Ascending aorta (tissue), 2 donors: Measurements from ENCODE around the gene AGPS. TPM values are rescaled to one million over a fixed set of nuclear protein-coding genes. Genes with fewer than 3 reads are reported as not detected.
"Not testable (repeated sequence)": the region's sequence is repeated elsewhere in the genome, so short reads cannot be mapped to it uniquely, and the experiment has no call there.

Source experiments
- DNase-seq, 2 donors: peaks; one replicate each; pipeline ENCODE4 v3.0.0-alpha.2; 2019; ENCODE audit warnings: low spot score in 2 of 2
- H3K27ac ChIP-seq, 2 donors: fragments of 200-600 bp; sonication (generic); one replicate each; pipeline ENCODE4 v1.5.1; 2016 to 2017; ENCODE audit warnings: mild to moderate bottlenecking in 1 of 2
- H3K27me3 ChIP-seq: fragments of 200-600 bp; sonication (generic); one replicate; pipeline ENCODE4 v1.5.1; 2017
- H3K36me3 ChIP-seq, 2 donors: fragments of 200-600 bp; sonication (generic); one replicate each; pipeline ENCODE4 v1.5.1; 2016
- H3K4me1 ChIP-seq, 2 donors: fragments of 200-600 bp; sonication (generic); one replicate each; pipeline ENCODE4 v1.5.1; 2016 to 2017; ENCODE audit warnings: mild to moderate bottlenecking in 1 of 2
- H3K4me3 ChIP-seq, 2 donors: fragments of 200-600 bp; sonication (generic); one replicate each; pipeline ENCODE4 v1.5.1; 2016 to 2017; ENCODE audit warnings: mild to moderate bottlenecking in 1 of 2
- H3K9me3 ChIP-seq, 2 donors: fragments of 200-600 bp; sonication (generic); one replicate each; pipeline ENCODE4 v1.5.1; 2016
- CTCF ChIP-seq, 3 experiments: fragments of 200-600 bp in 2 of 3; fragments of 450-650 bp in 1 of 3; sonication (generic) in 2 of 3; IDR thresholded peaks; one replicate each; pipeline ENCODE4 v1.5.1; 2016 to 2019; ENCODE audit warnings: antibody characterized with exemption in 3 of 3, mild to moderate bottlenecking in 1 of 3, moderate library complexity in 1 of 3
- intact Hi-C: fragments of 100-400 bp; cut with DNase I; formaldehyde crosslinking; loops from one replicate; pipeline ENCODE4 v1.15.1; 2023
- total RNA-seq: library from RNA; depleted of rRNA; stranded (reverse); fragments of >200 nt; gene quantifications from one replicate; pipeline ENCODE4 v1.1.0, GENCODE V29; 2016

The AGPS gene
- total RNA-seq, 1 donor from 2014 or later = 15.9 TPM

GRCh38 chr2:177355874-177356273, 36.7 kb upstream of the AGPS start:
- H3K36me3 ChIP-seq = no peaks in the 10 kb centered on the region
- no peak for TF ChIP-seq CTCF (IDR thresholded peaks at IDR 0.05)
- no peaks in the 10 kb centered on the region for H3K9me3 ChIP-seq
- DNase-seq = no peak
- H3K27ac ChIP-seq = no peak overlapping the region
- intact Hi-C loops = no loop called here
- H3K4me3 ChIP-seq = no peak overlapping the region
- no peaks in the 10 kb centered on the region for H3K27me3 ChIP-seq
- H3K4me1 ChIP-seq = peaks cover 0 to 2% of the 10 kb centered on the region in 2 donors

- H3K27ac ChIP-seq = no peak overlapping the region
- intact Hi-C loops = no loop called here
- DNase-seq = no peak
- H3K36me3 ChIP-seq = no peaks in the 10 kb centered on the region
- H3K27me3 ChIP-seq = no peaks in the 10 kb centered on the region
- H3K4me1 ChIP-seq = no peaks in the 10 kb centered on the region
- H3K9me3 ChIP-seq = no peaks in the 10 kb centered on the region
- no peak for TF ChIP-seq CTCF (IDR thresholded peaks at IDR 0.05)
- H3K4me3 ChIP-seq = no peak overlapping the region
Measured at GRCh38 chr2:177359836-177360595, 32.6 kb upstream of the AGPS start.

- Histone ChIP-seq H3K27me3 (no peaks in the 10 kb centered on the region), H3K36me3 (no peaks in the 10 kb centered on the region), H3K4me3 (no peak overlapping the region), H3K4me1 (no peaks in the 10 kb centered on the region), H3K27ac (no peak overlapping the region), H3K9me3 (no peaks in the 10 kb centered on the region)
- no peak for DNase-seq
- intact Hi-C loops = no loop called here
- TF ChIP-seq CTCF (IDR thresholded peaks at IDR 0.05) = no peak
Measured at GRCh38 chr2:177362499-177362898, 30.1 kb upstream of the AGPS start.

GRCh38 chr2:177363332-177363731, 29.2 kb upstream of the AGPS start:
- TF ChIP-seq CTCF (IDR thresholded peaks at IDR 0.05) = no peak
- no peak for DNase-seq
- Histone ChIP-seq H3K27me3 (no peaks in the 10 kb centered on the region), H3K27ac (no peak overlapping the region), H3K4me3 (no peak overlapping the region), H3K36me3 (no peaks in the 10 kb centered on the region), H3K4me1 (no peaks in the 10 kb centered on the region), H3K9me3 (peaks cover 0 to 4% of the 10 kb centered on the region in 2 donors)
- intact Hi-C loops = no loop called here

GRCh38 chr2:177365764-177366163, 26.8 kb upstream of the AGPS start:
- H3K27ac ChIP-seq, H3K27me3 ChIP-seq, intact Hi-C loops, H3K4me3 ChIP-seq, DNase-seq, H3K36me3 ChIP-seq, H3K4me1 ChIP-seq: not testable (repeated sequence)
- peaks cover 0 to 25% of the 10 kb centered on the region in 2 donors for H3K9me3 ChIP-seq

- intact Hi-C loops, H3K4me1 ChIP-seq, H3K36me3 ChIP-seq, H3K4me3 ChIP-seq, H3K27me3 ChIP-seq, DNase-seq, H3K27ac ChIP-seq: not testable (repeated sequence)
- H3K9me3 ChIP-seq = peaks cover 0 to 28% of the 10 kb centered on the region in 2 donors
Measured at GRCh38 chr2:177368023-177368422, 24.6 kb upstream of the AGPS start.

GRCh38 chr2:177379354-177379753, 13.2 kb upstream of the AGPS start:
- Histone ChIP-seq H3K27me3 (no peaks in the 10 kb centered on the region), H3K9me3 (peaks cover 0 to 3% of the 10 kb centered on the region in 2 donors), H3K4me3 (no peak overlapping the region), H3K36me3 (no peaks in the 10 kb centered on the region), H3K27ac (no peak overlapping the region), H3K4me1 (no peaks in the 10 kb centered on the region)
- DNase-seq = no peak
- intact Hi-C loops = no loop called here
- TF ChIP-seq CTCF (IDR thresholded peaks at IDR 0.05) = no peak
